Regular cardiac myocyte (primary cell): Measurements from ENCODE around the gene GPATCH2L. TPM values are rescaled to one million over a fixed set of nuclear protein-coding genes. Genes with fewer than 3 reads are reported as not detected.

Source experiments
- total RNA-seq: library from RNA; depleted of rRNA; stranded (reverse); fragments of >200 nt; gene quantifications from 2 replicates; pipeline ENCODE4 v1.2.3, GENCODE V29; 2014

Gene GPATCH2L
- 56.0 and 62.0 TPM in 2 replicates for total RNA-seq

DNA sequence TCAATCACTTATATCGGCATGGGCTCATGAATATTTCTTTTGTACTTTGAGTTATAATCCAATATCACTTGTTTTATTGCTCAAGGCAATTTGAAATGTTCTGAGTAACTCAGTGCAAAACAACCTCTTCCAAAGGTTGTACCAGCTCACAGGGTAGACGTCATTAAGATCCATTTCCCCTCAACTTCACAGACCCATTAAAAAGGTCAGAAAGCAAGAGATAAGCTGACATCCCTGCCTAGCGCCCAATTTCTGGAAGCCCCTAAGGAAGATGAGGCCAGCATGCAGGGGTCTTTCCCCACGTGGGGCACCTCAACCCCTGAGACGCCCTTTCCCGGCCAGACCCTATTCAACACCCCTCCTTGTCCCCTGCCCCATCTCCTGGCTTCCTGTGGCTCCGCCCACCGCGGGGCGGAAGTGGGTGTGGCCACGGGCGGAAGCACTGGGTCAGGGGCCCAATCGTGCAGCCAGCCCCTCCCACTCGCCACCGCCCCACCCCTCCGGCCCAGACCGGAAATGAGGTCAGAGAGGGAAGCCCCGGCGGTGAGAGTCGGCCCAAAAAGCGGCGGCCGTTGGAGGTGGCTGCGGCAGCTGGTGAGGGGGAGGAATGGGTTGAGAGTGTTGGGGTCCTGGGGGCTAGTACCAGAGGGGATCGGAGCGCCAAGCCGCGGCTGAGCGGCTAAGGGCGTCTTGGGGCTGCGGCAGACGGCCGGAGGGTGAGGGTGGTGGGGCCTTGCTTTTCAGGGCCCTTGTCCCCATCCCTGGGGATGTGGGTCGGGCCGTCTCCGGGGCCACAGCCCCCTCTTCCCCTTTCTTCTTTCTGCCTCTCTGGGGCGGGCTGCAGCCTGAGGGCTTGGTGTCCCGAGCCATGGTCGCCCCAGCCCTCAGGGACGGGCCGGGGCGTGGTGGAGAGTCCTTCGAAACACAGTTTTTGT, at the start of gene GPATCH2L:
Gene GPATCH2L (plus strand): TSS at position 525 of the 935 bp plus-strand sequence. CDS start 2,442 bp downstream, outside the sequence.

Other genes starting within 250 kb of the GPATCH2L start
- gene TGFB3, start 169.9 kb upstream of the GPATCH2L start, total RNA-seq = 3.8 and 7.3 TPM in 2 replicates
- 27.1 and 31.4 TPM in 2 replicates for gene IFT43, start 166.2 kb upstream of the GPATCH2L start, total RNA-seq
- gene ESRRB, start 224.2 kb downstream of the GPATCH2L start, total RNA-seq = not detected in 2 replicates